ENCODE data around the gene RORC. TPM values are rescaled to one million over a fixed set of nuclear protein-coding genes. Genes with fewer than 3 reads are reported as not detected.

Gene RORC
- total RNA-seq, 1 experiment from 2014 or later: not detected

- H3K9ac ChIP-seq (ENCODE audit: low read length): no peak overlapping the region
- peaks cover 12% of the 10 kb centered on the region for H3K4me1 ChIP-seq (ENCODE audit: low read length)
- H3K9me3 ChIP-seq (ENCODE audit: low read length): no peaks in the 10 kb centered on the region
- no peaks in the 10 kb centered on the region for H3K27me3 ChIP-seq (ENCODE audit: low read length)
- no peaks in the 10 kb centered on the region for H4K20me1 ChIP-seq (ENCODE audit: insufficient read depth, low read depth, low read length)
- no peaks in the 10 kb centered on the region for H3K79me2 ChIP-seq (ENCODE audit: low read length)
- no peaks in the 10 kb centered on the region for H3K9me2 ChIP-seq (replicated peaks; ENCODE audit: insufficient read depth, low read length)
- DNase-seq: no peak
- H3K27ac ChIP-seq (ENCODE audit: low read length): no peak overlapping the region
- H2AFZ ChIP-seq (ENCODE audit: low read length): no peak overlapping the region
- H3K36me3 ChIP-seq (ENCODE audit: insufficient read depth, low read length): no peaks in the 10 kb centered on the region
- H3K4me3 ChIP-seq (ENCODE audit: low read length): no peak overlapping the region
- no peak overlapping the region for H3K4me2 ChIP-seq (ENCODE audit: low read depth, low read length, poor library complexity, severe bottlenecking)
These were observed 4.0 kb upstream of the RORC start for GRCh38 chr1:151835596-151835995.

- no peak overlapping the region for H3K27ac ChIP-seq (ENCODE audit: low read length)
- H3K4me3 ChIP-seq (ENCODE audit: low read length): no peak overlapping the region
- H3K79me2 ChIP-seq (ENCODE audit: low read length): no peaks in the 10 kb centered on the region
- DNase-seq: no peak
- H4K20me1 ChIP-seq (ENCODE audit: insufficient read depth, low read depth, low read length): no peaks in the 10 kb centered on the region
- H2AFZ ChIP-seq (ENCODE audit: low read length): no peak overlapping the region
- H3K36me3 ChIP-seq (ENCODE audit: insufficient read depth, low read length): no peaks in the 10 kb centered on the region
- no peak overlapping the region for H3K4me2 ChIP-seq (ENCODE audit: low read depth, low read length, poor library complexity, severe bottlenecking)
- H3K4me1 ChIP-seq (ENCODE audit: low read length): peaks cover 8% of the 10 kb centered on the region
- H3K9me2 ChIP-seq (replicated peaks; ENCODE audit: insufficient read depth, low read length): no peaks in the 10 kb centered on the region
- no peaks in the 10 kb centered on the region for H3K27me3 ChIP-seq (ENCODE audit: low read length)
- H3K9me3 ChIP-seq (ENCODE audit: low read length): no peaks in the 10 kb centered on the region
- H3K9ac ChIP-seq (ENCODE audit: low read length): no peak overlapping the region
These were observed 2.6 kb upstream of the RORC start for GRCh38 chr1:151834239-151834638.

- no peak overlapping the region for H3K9ac ChIP-seq (ENCODE audit: low read length)
- no peaks in the 10 kb centered on the region for H3K9me3 ChIP-seq (ENCODE audit: low read length)
- H2AFZ ChIP-seq (ENCODE audit: low read length): no peak overlapping the region
- H3K36me3 ChIP-seq (ENCODE audit: insufficient read depth, low read length): no peaks in the 10 kb centered on the region
- no peak overlapping the region for H3K27ac ChIP-seq (ENCODE audit: low read length)
- no peaks in the 10 kb centered on the region for H3K27me3 ChIP-seq (ENCODE audit: low read length)
- no peak for DNase-seq
- no peak overlapping the region for H3K4me3 ChIP-seq (ENCODE audit: low read length)
- H3K4me2 ChIP-seq (ENCODE audit: low read depth, low read length, poor library complexity, severe bottlenecking): no peak overlapping the region
- H3K79me2 ChIP-seq (ENCODE audit: low read length): no peaks in the 10 kb centered on the region
- no peaks in the 10 kb centered on the region for H3K9me2 ChIP-seq (replicated peaks; ENCODE audit: insufficient read depth, low read length)
- no peaks in the 10 kb centered on the region for H3K4me1 ChIP-seq (ENCODE audit: low read length)
- H4K20me1 ChIP-seq (ENCODE audit: insufficient read depth, low read depth, low read length): no peaks in the 10 kb centered on the region
These were observed 1.7 kb upstream of the RORC start for GRCh38 chr1:151833172-151833900.

GRCh38 chr1:151832318-151832980 is 847 bp upstream of the RORC start:
- Histone ChIP-seq H3K4me1 (ENCODE audit: low read length) (no peaks in the 10 kb centered on the region), H3K4me3 (ENCODE audit: low read length) (no peak overlapping the region), H3K27ac (ENCODE audit: low read length) (no peak overlapping the region), H3K27me3 (ENCODE audit: low read length) (no peaks in the 10 kb centered on the region), H3K79me2 (ENCODE audit: low read length) (no peaks in the 10 kb centered on the region), H3K9me3 (ENCODE audit: low read length) (no peaks in the 10 kb centered on the region), H3K36me3 (ENCODE audit: insufficient read depth, low read length) (no peaks in the 10 kb centered on the region), H2AFZ (ENCODE audit: low read length) (no peak overlapping the region), H3K9ac (ENCODE audit: low read length) (no peak overlapping the region), H3K4me2 (ENCODE audit: low read depth, low read length, poor library complexity, severe bottlenecking) (no peak overlapping the region), H4K20me1 (ENCODE audit: insufficient read depth, low read depth, low read length) (no peaks in the 10 kb centered on the region), H3K9me2 (replicated peaks; ENCODE audit: insufficient read depth, low read length) (no peaks in the 10 kb centered on the region)
- DNase-seq: no peak

- Histone ChIP-seq H3K9me2 (replicated peaks; ENCODE audit: insufficient read depth, low read length) (no peaks in the 10 kb centered on the region), H3K4me2 (ENCODE audit: low read depth, low read length, poor library complexity, severe bottlenecking) (no peak overlapping the region), H3K9me3 (ENCODE audit: low read length) (no peaks in the 10 kb centered on the region), H3K27ac (ENCODE audit: low read length) (no peak overlapping the region), H3K27me3 (ENCODE audit: low read length) (no peaks in the 10 kb centered on the region), H3K4me3 (ENCODE audit: low read length) (no peak overlapping the region), H3K79me2 (ENCODE audit: low read length) (no peaks in the 10 kb centered on the region), H3K9ac (ENCODE audit: low read length) (no peak overlapping the region), H3K36me3 (ENCODE audit: insufficient read depth, low read length) (no peaks in the 10 kb centered on the region), H2AFZ (ENCODE audit: low read length) (no peak overlapping the region), H3K4me1 (ENCODE audit: low read length) (no peaks in the 10 kb centered on the region), H4K20me1 (ENCODE audit: insufficient read depth, low read depth, low read length) (no peaks in the 10 kb centered on the region)
- no peak for DNase-seq
These were observed 378 bp downstream of the RORC start for GRCh38 chr1:151831256-151831591.

- Histone ChIP-seq H3K4me2 (ENCODE audit: low read depth, low read length, poor library complexity, severe bottlenecking) (no peak overlapping the region), H3K27me3 (ENCODE audit: low read length) (no peaks in the 10 kb centered on the region), H3K9me3 (ENCODE audit: low read length) (no peaks in the 10 kb centered on the region), H3K4me1 (ENCODE audit: low read length) (no peaks in the 10 kb centered on the region), H3K9ac (ENCODE audit: low read length) (no peak overlapping the region), H3K4me3 (ENCODE audit: low read length) (no peak overlapping the region), H3K36me3 (ENCODE audit: insufficient read depth, low read length) (no peaks in the 10 kb centered on the region), H3K79me2 (ENCODE audit: low read length) (no peaks in the 10 kb centered on the region), H3K9me2 (replicated peaks; ENCODE audit: insufficient read depth, low read length) (no peaks in the 10 kb centered on the region), H3K27ac (ENCODE audit: low read length) (no peak overlapping the region), H2AFZ (ENCODE audit: low read length) (no peak overlapping the region), H4K20me1 (ENCODE audit: insufficient read depth, low read depth, low read length) (no peaks in the 10 kb centered on the region)
- DNase-seq: no peak
These were observed 1.5 kb downstream of the RORC start for GRCh38 chr1:151830055-151830454.

- Histone ChIP-seq H3K36me3 (ENCODE audit: insufficient read depth, low read length) (no peaks in the 10 kb centered on the region), H3K4me1 (ENCODE audit: low read length) (no peaks in the 10 kb centered on the region), H3K9me2 (replicated peaks; ENCODE audit: insufficient read depth, low read length) (no peaks in the 10 kb centered on the region), H3K27me3 (ENCODE audit: low read length) (no peaks in the 10 kb centered on the region), H3K4me2 (ENCODE audit: low read depth, low read length, poor library complexity, severe bottlenecking) (no peak overlapping the region), H4K20me1 (ENCODE audit: insufficient read depth, low read depth, low read length) (no peaks in the 10 kb centered on the region), H3K4me3 (ENCODE audit: low read length) (no peak overlapping the region), H3K27ac (ENCODE audit: low read length) (no peak overlapping the region), H3K79me2 (ENCODE audit: low read length) (no peaks in the 10 kb centered on the region), H3K9ac (ENCODE audit: low read length) (no peak overlapping the region), H2AFZ (ENCODE audit: low read length) (no peak overlapping the region), H3K9me3 (ENCODE audit: low read length) (no peaks in the 10 kb centered on the region)
- DNase-seq: no peak
These were observed 2.1 kb downstream of the RORC start for GRCh38 chr1:151829352-151830046.

- no peaks in the 10 kb centered on the region for H3K36me3 ChIP-seq (ENCODE audit: insufficient read depth, low read length)
- H3K27me3 ChIP-seq (ENCODE audit: low read length): no peaks in the 10 kb centered on the region
- H3K9ac ChIP-seq (ENCODE audit: low read length): no peak overlapping the region
- H3K9me3 ChIP-seq (ENCODE audit: low read length): no peaks in the 10 kb centered on the region
- H3K4me2 ChIP-seq (ENCODE audit: low read depth, low read length, poor library complexity, severe bottlenecking): no peak overlapping the region
- H2AFZ ChIP-seq (ENCODE audit: low read length): no peak overlapping the region
- no peak overlapping the region for H3K27ac ChIP-seq (ENCODE audit: low read length)
- no peaks in the 10 kb centered on the region for H3K4me1 ChIP-seq (ENCODE audit: low read length)
- no peaks in the 10 kb centered on the region for H3K79me2 ChIP-seq (ENCODE audit: low read length)
- no peak overlapping the region for H3K4me3 ChIP-seq (ENCODE audit: low read length)
- no peaks in the 10 kb centered on the region for H4K20me1 ChIP-seq (ENCODE audit: insufficient read depth, low read depth, low read length)
- H3K9me2 ChIP-seq (replicated peaks; ENCODE audit: insufficient read depth, low read length): no peaks in the 10 kb centered on the region
- no peak for DNase-seq
These were observed 2.7 kb downstream of the RORC start for GRCh38 chr1:151828921-151829320.
